Trophoblast cell (in vitro differentiated cells and primary cell): ENCODE measurements around the gene CAMK1D.

ENCODE experiments used
- DNase-seq, 2 donors: peaks; one replicate each; pipeline ENCODE4 v3.0.0-alpha.2; 2016
- H2AFZ ChIP-seq: 2 replicates; pipeline ENCODE4 v1.6.1; 2013; ENCODE audit warnings: low read length, moderate library complexity, mild to moderate bottlenecking; ENCODE audit not compliant: insufficient read depth, poor library complexity
- H2AK5ac ChIP-seq: 2 replicates; pipeline ENCODE4 v1.6.1; 2013; ENCODE audit warnings: mild to moderate bottlenecking, low read length
- H2BK120ac ChIP-seq: 2 replicates; pipeline ENCODE4 v1.6.1; 2013; ENCODE audit warnings: low read length, mild to moderate bottlenecking, moderate library complexity; ENCODE audit not compliant: insufficient read depth, poor library complexity
- H2BK12ac ChIP-seq: 2 replicates; pipeline ENCODE4 v1.6.1; 2013; ENCODE audit warnings: mild to moderate bottlenecking, low read length, moderate library complexity
- H2BK5ac ChIP-seq: 2 replicates; pipeline ENCODE4 v1.6.1; 2013; ENCODE audit warnings: low read length, low read depth, moderate library complexity, mild to moderate bottlenecking; ENCODE audit not compliant: poor library complexity
- H3K14ac ChIP-seq: 2 replicates; pipeline ENCODE4 v1.6.1; 2013; ENCODE audit warnings: mild to moderate bottlenecking, low read length
- H3K18ac ChIP-seq: 2 replicates; pipeline ENCODE4 v1.6.1; 2013; ENCODE audit warnings: mild to moderate bottlenecking, low read length
- H3K23ac ChIP-seq: 2 replicates; pipeline ENCODE4 v1.6.1; 2013; ENCODE audit warnings: low read length
- H3K27ac ChIP-seq: 2 replicates; pipeline ENCODE4 v1.5.1; 2013; ENCODE audit warnings: low read depth, mild to moderate bottlenecking, inconsistent platforms, low read length, moderate library complexity
- H3K27me3 ChIP-seq: 2 replicates; pipeline ENCODE4 v1.6.1; 2013; ENCODE audit warnings: inconsistent platforms, mild to moderate bottlenecking, low read length, moderate library complexity; ENCODE audit not compliant: insufficient read depth
- H3K36me3 ChIP-seq, 2 experiments: 1 replicate in 1 of 2; 2 replicates in 1 of 2; pipeline ENCODE4 v1.6.1; 2013; ENCODE audit warnings: low read length in 2 of 2, mild to moderate bottlenecking in 2 of 2, moderate library complexity in 1 of 2; ENCODE audit not compliant: insufficient read depth in 2 of 2, control insufficient read depth in 1 of 2
- H3K4ac ChIP-seq: 2 replicates; pipeline ENCODE4 v1.6.1; 2013; ENCODE audit warnings: low read depth, mild to moderate bottlenecking, low read length, moderate library complexity
- H3K4me1 ChIP-seq, 2 experiments: 1 replicate in 1 of 2; 2 replicates in 1 of 2; pipeline ENCODE4 v1.6.1; 2013; ENCODE audit warnings: low read length in 2 of 2, mild to moderate bottlenecking in 2 of 2, moderate library complexity in 1 of 2; ENCODE audit not compliant: insufficient read depth in 2 of 2, control insufficient read depth in 1 of 2
- H3K4me2 ChIP-seq: 2 replicates; pipeline ENCODE4 v1.6.1; 2013; ENCODE audit warnings: inconsistent platforms, mild to moderate bottlenecking, low read length, moderate library complexity
- H3K4me3 ChIP-seq: 2 replicates; pipeline ENCODE4 v1.5.1; 2013; ENCODE audit warnings: mild to moderate bottlenecking, low read depth, low read length, inconsistent platforms
- H3K79me1 ChIP-seq: one replicate; pipeline ENCODE4 v1.6.1; 2013; ENCODE audit warnings: low read length
- H3K79me2 ChIP-seq: 2 replicates; pipeline ENCODE4 v1.6.1; 2013; ENCODE audit warnings: low read length, mild to moderate bottlenecking; ENCODE audit not compliant: control insufficient read depth, insufficient read depth, poor library complexity
- H3K9ac ChIP-seq: 2 replicates; pipeline ENCODE4 v1.6.1; 2013; ENCODE audit warnings: mild to moderate bottlenecking, low read length
- H3K9me3 ChIP-seq: 2 replicates; pipeline ENCODE4 v1.6.1; 2013; ENCODE audit warnings: low read depth, mild to moderate bottlenecking, control low read depth, inconsistent platforms, low read length; ENCODE audit not compliant: insufficient read depth
- H4K12ac ChIP-seq: 2 replicates; pipeline ENCODE4 v1.6.1; 2013; ENCODE audit warnings: low read depth, mild to moderate bottlenecking, low read length, moderate library complexity
- H4K8ac ChIP-seq: 2 replicates; pipeline ENCODE4 v1.6.1; 2013; ENCODE audit warnings: low read depth, mild to moderate bottlenecking, low read length, moderate library complexity
- H4K91ac ChIP-seq: one replicate; pipeline ENCODE4 v1.6.1; 2013; ENCODE audit warnings: low read depth, mild to moderate bottlenecking, low read length, moderate library complexity
- WGBS: extraction: QIAGEN DNeasy Blood & Tissue Kit; methylation state at CpG from one replicate; pipeline ENCODE4 v1.1.7; 2013; ENCODE audit warnings: missing lambda C conversion rate; ENCODE audit not compliant: insufficient read length, insufficient coverage; ENCODE audit errors: extremely low coverage; 5-methylcytosine and 5-hydroxymethylcytosine counted together

CAMK1D gene

GRCh38 chr10:12792889-12793556 is 443.7 kb downstream of the CAMK1D start:
- Histone ChIP-seq H3K79me2 (no peaks in the 10 kb centered on the region), H2AK5ac (no peak overlapping the region), H3K27ac (no peak overlapping the region), H3K36me3 (no peaks in the 10 kb centered on the region), H3K18ac (no peak overlapping the region), H4K12ac (no peak overlapping the region), H2BK12ac (no peak overlapping the region), H3K14ac (no peak overlapping the region), H3K9me3 (peaks cover 1% of the 10 kb centered on the region), H2AFZ (no peak overlapping the region), H3K9ac (no peak overlapping the region), H4K91ac (no peak overlapping the region), H3K4me1 (peaks cover 2 to 4% of the 10 kb centered on the region in 2 experiments), H2BK5ac (no peak overlapping the region), H3K79me1 (no peaks in the 10 kb centered on the region), H3K4ac (no peak overlapping the region), H4K8ac (no peak overlapping the region), H3K4me2 (no peak overlapping the region), H3K23ac (no peak overlapping the region), H3K27me3 (no peaks in the 10 kb centered on the region), H3K4me3 (no peak overlapping the region), H2BK120ac (no peak overlapping the region)
- no peak for DNase-seq
- WGBS: no CpG with 5 or more reads among the region's 7 CpGs

DNA sequence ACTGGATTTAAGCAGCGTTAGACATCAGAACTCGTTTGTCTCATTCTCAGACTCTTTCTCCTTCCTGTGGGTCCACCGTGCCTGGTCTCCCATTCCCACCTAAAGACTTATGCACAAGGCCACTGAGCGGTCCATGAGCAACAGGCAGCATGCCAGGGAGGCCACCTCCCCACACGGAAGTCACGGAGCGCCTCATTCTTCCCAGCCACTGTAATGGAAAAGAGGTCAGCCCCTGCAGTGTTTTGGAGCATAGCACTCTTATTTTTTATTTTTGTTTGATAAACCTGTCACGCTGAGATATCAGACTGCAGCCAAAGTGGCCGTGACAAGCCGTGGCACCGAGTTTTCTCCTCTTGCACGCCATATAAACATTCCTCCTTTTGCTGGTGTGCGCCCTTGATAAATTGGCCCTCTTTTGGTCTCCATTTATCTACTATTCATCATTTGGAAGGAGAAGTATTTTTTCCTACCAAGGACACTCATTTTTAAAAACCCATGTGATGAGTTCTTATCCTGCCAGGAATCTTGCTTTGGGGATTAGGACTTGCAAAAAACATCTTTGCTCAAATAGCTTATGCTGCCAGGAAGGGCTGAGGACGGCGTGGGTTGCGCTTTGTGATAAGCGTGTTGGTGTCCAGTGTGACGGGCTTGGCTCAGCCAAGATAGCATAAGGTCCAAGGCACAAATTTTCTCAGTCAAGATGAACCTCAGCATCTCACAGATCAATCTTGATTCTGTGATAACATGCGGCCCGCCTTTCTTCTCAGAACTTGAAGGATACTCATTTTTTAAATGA is 446.2 kb downstream of the CAMK1D start:
- no peak overlapping the region for H4K8ac ChIP-seq
- peaks cover 0 to 2% of the 10 kb centered on the region in 2 experiments for H3K4me1 ChIP-seq
- no peak overlapping the region for H3K4ac ChIP-seq
- H2AK5ac ChIP-seq: no peak overlapping the region
- H3K9ac ChIP-seq: no peak overlapping the region
- H3K14ac ChIP-seq: no peak overlapping the region
- no peak for DNase-seq
- no peak overlapping the region for H4K91ac ChIP-seq
- no peak overlapping the region for H2AFZ ChIP-seq
- WGBS: no CpG with 5 or more reads among the region's 20 CpGs
- peaks cover 1% of the 10 kb centered on the region for H3K9me3 ChIP-seq
- H3K23ac ChIP-seq: no peak overlapping the region
- no peak overlapping the region for H3K18ac ChIP-seq
- H3K79me1 ChIP-seq: no peaks in the 10 kb centered on the region
- no peaks in the 10 kb centered on the region for H3K79me2 ChIP-seq
- no peak overlapping the region for H3K4me3 ChIP-seq
- H2BK12ac ChIP-seq: no peak overlapping the region
- H3K27me3 ChIP-seq: no peaks in the 10 kb centered on the region
- no peak overlapping the region for H2BK120ac ChIP-seq
- H4K12ac ChIP-seq: no peak overlapping the region
- H3K36me3 ChIP-seq: no peaks in the 10 kb centered on the region
- no peak overlapping the region for H3K27ac ChIP-seq
- H2BK5ac ChIP-seq: no peak overlapping the region
- H3K4me2 ChIP-seq: no peak overlapping the region

GRCh38 chr10:12796401-12797160 is 447.2 kb downstream of the CAMK1D start:
- H3K79me1 ChIP-seq: no peaks in the 10 kb centered on the region
- H2AK5ac ChIP-seq: no peak overlapping the region
- no peak overlapping the region for H3K9ac ChIP-seq
- no peaks in the 10 kb centered on the region for H3K36me3 ChIP-seq
- peaks cover 1% of the 10 kb centered on the region for H3K9me3 ChIP-seq
- H2BK120ac ChIP-seq: no peak overlapping the region
- no peaks in the 10 kb centered on the region for H3K27me3 ChIP-seq
- no peak overlapping the region for H4K12ac ChIP-seq
- no peak overlapping the region for H4K8ac ChIP-seq
- no peak overlapping the region for H3K27ac ChIP-seq
- no peak overlapping the region for H2BK5ac ChIP-seq
- WGBS: no CpG with 5 or more reads among the region's 13 CpGs
- no peak overlapping the region for H2AFZ ChIP-seq
- H3K18ac ChIP-seq: no peak overlapping the region
- no peak for DNase-seq
- H3K14ac ChIP-seq: no peak overlapping the region
- no peak overlapping the region for H3K4me2 ChIP-seq
- no peaks in the 10 kb centered on the region for H3K79me2 ChIP-seq
- H4K91ac ChIP-seq: no peak overlapping the region
- H2BK12ac ChIP-seq: no peak overlapping the region
- H3K4ac ChIP-seq: no peak overlapping the region
- H3K4me1 ChIP-seq: peaks cover 0 to 2% of the 10 kb centered on the region in 2 experiments
- H3K4me3 ChIP-seq: no peak overlapping the region
- H3K23ac ChIP-seq: no peak overlapping the region

DNA sequence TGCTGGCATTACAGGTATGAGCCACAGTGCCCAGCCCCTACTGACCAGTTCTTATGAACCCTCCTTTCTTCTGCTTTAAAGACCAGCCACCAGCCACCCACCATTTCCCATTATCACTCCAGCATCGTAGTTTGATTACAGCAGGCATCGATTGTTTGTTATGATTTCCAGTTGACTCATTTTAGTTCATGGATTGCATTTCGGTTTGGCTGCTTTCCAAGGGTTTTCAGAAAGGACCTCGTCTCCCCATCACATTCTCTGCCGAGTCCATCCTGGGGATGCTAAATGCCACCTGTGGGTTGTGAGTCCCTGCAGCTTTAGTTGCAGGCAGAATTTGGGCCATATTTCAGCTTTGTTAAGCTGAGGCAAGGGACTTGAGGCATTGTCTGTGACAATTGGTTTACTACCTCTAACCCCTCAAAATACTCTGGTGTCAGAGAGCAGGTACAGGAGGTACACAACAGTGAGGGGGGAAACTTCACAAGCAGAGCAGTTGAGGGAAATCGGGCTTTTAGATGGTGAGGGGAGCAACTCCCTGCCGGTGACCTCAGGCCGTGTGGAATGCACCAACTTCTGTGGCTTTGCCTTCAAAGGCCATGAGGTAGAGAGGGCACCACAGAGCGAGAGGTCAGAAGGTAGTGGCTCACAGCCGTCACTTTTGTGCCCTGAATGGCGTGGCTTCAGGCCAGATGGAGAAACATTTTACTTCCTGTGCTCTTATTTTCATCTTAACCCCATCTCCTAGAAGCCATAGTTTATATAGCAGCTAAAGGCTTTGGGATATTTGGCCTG is 448.3 kb downstream of the CAMK1D start:
- no peak for DNase-seq
- no peak overlapping the region for H4K12ac ChIP-seq
- no peaks in the 10 kb centered on the region for H3K9me3 ChIP-seq
- H2AK5ac ChIP-seq: no peak overlapping the region
- H4K8ac ChIP-seq: no peak overlapping the region
- H2BK120ac ChIP-seq: no peak overlapping the region
- H3K4me2 ChIP-seq: no peak overlapping the region
- no peak overlapping the region for H2BK12ac ChIP-seq
- no CpG with 5 or more reads among the region's 11 CpGs for WGBS
- H3K27me3 ChIP-seq: no peaks in the 10 kb centered on the region
- no peak overlapping the region for H3K4me3 ChIP-seq
- peaks cover 0 to 2% of the 10 kb centered on the region in 2 experiments for H3K4me1 ChIP-seq
- H4K91ac ChIP-seq: no peak overlapping the region
- H2AFZ ChIP-seq: no peak overlapping the region
- no peak overlapping the region for H2BK5ac ChIP-seq
- H3K36me3 ChIP-seq: no peaks in the 10 kb centered on the region
- no peak overlapping the region for H3K4ac ChIP-seq
- H3K14ac ChIP-seq: no peak overlapping the region
- no peak overlapping the region for H3K18ac ChIP-seq
- no peak overlapping the region for H3K27ac ChIP-seq
- no peaks in the 10 kb centered on the region for H3K79me2 ChIP-seq
- H3K23ac ChIP-seq: no peak overlapping the region
- no peaks in the 10 kb centered on the region for H3K79me1 ChIP-seq
- H3K9ac ChIP-seq: no peak overlapping the region
